ENCODE data around the gene BYSL.

Gene BYSL
- 3.4 reads per million, percentile 13 among the genes with 10 or more reads in this experiment for total RNA-seq

- DNase-seq, result peak; percentile 91
Measured at GRCh38 chr6:41920921-41921711, at the start of gene BYSL, which contains the start of gene MED20. TSS of gene BYSL (plus strand) at chr6:41921499. CDS start at chr6:41921563, 64 bp downstream. TSS of gene MED20 (minus strand) at chr6:41921139. CDS start at chr6:41921018, 121 bp downstream.

DNA sequence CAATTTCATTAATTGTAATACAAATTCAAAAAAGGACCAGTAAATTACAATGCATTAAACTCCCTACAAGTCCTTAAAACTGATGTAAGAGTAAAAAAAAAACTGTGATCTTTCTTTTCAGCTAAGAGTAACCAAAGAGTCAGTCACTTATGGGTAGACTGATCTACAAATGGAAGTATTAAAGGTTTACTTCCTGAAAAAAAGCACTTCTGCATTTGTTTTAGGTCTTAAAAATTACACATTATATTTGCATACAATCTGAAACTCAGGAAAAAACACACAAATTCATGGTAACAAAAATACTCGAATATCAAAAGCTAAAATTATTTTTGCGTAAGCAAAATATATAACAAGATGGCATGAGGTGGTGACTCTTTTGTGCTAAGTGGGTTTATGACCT lies 49.6 kb upstream of the BYSL start:
- no peak for DNase-seq

DNA sequence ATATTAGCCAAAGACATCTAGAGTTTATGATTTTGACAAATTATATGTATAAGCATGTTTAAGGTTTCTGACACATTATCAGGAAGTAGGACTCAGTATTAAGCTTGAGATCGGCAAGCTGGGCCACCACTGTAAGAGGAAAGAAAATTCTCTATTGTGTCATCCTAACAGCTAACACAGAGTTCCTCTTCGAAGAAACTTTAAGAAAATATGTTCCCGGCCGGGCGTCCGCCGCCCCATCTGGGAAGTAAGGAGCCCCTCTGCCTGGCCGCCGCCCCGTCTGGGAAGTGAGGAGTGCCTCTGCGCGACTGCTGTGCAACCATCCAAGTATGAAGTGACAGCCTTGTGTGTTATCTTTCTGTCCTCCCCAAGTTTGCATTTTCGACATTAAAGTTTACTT lies 49.2 kb upstream of the BYSL start:
- DNase-seq, result no peak

DNA sequence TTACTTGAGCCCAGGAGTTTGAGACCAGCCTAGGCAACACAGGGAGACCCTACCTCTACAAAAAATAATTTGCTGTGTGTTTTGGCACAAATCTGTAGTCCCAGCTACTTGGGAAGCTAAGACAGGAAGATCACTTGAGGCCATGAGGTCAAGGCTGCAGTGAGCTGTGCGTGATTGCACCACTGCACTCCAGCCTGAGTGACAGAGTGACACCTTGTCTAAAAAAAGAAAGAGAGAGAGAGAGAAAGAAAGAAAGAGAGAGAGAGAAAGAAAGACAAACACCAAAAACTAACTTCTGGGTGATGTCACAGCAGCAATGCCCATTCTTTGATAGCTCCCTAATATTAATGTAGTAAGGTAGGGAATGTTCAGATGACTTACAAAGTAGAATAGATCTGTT lies 46.6 kb upstream of the BYSL start:
- no peak for DNase-seq

DNA sequence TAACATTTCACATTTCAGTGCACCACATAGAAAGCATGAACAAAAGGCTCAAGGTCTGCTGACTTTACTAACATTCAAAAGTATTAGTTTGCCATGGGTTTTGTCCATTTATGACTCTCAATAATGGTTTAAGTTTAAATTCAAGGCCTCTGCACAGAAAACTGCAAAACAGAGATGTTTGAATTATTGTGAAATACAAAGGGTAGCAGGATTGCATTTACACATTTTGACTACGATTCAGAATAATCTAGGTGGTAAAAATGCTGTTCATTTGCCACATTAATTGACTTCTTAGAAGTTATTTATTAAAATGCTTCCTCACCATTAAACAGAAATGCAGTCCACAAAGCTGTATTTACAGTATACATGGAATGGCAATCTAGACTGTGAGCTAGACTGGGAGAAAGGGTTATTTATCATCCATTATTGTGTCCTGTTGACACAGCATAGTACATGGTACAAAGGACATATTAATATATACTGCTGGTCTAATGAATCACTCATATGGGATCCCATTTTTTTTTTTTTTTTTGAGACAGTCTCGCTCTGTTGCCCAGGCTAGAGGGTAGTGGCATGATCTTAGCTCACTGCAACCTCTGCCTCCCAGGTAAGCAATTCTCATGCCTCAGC lies 44.1 kb upstream of the BYSL start:
- DNase-seq, result no peak

DNA sequence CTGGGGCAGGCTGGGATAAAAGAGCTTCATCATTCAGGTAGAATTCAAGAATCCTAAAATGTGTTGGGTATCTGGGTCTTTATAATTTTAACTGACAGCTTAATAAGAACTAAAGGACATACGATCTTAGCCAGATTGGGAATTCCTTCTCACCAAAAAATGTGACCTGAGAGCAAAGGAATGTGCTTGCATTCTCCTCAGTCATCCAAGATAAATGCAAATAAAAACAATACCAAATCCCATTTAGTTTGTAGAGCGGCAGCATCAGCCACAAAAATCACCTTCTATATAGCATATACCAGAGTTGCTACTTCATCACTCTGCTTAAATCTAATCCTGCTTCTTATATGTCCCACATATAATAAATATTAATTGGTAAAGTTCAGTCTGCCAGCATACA lies 43.1 kb upstream of the BYSL start:
- DNase-seq, result no peak

DNA sequence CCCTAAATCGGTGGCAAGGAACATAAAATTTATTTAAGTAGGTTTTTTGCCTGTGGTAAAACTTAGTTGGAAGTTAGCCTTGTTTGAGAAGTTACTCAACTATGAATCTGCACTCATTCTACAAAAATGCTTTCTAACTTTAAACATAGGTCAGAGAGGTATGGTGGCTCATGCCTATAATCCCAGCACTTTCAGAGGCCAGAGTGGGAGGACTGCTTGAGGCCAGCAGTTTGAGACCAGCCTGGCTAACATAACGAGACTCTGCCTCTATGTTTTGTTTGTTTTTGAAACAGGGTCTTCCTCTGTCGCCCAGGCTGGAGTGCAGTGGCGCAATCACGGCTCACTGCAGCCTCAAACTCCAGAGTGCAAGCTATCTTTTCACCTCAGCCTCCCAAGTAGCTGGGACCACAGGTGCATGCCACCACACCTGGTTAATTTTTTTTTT lies 42.3 kb upstream of the BYSL start:
- no peak for DNase-seq

GRCh38 chr6:41881506-41881905 lies 39.8 kb upstream of the BYSL start:
- no peak for DNase-seq

DNA sequence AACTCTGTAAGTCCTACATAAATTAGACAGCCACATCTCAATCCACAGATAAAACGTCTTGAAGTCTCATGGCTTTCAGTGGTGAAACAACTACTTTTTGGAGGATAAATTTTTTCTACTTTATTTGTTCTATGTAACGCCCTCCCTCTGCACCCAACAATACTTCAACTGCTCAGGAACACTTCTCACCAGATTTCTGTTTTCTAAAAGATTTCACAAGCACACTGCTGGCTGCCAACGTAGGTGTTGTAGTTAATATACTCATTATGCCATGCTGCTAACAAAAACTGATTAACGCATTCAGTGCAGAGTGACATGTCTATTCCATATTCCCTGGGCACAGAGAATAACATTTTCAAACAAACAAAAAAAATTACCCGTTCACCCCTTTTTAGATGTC lies 36.3 kb upstream of the BYSL start:
- no peak for DNase-seq

GRCh38 chr6:41885930-41886329 lies 35.4 kb upstream of the BYSL start:
- no peak for DNase-seq

GRCh38 chr6:41887331-41887751 lies 34.0 kb upstream of the BYSL start:
- DNase-seq, result no peak

DNA sequence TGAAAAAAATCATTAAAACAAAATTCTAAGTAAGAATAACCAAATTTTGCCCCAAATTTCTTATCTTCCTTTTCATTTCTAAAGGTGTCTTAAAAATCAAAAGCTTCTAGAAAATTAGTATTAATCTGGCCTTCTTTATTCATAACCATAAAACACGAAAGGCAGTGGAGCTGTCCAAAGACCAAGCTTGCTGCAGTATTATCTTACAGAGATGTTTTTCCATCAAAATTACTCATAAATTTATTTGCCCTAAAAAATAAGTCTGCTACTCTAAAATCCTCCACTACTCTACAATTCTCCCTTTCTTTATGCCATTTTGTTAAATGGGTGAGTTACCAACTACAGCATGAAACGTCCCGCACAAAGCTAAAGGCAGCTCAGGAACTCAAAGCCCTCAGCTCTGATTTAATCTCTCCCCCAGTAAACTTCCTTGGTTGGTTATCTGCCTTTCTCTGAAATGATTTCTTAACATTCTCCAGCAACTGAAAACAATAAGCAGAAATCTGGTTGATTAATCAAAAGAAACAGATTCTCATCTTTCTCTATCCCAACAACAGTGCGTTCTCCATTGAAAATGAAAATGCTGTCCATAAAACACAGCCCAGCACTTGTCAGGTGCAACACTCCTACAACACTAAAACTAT lies 28.3 kb upstream of the BYSL start:
- DNase-seq, result no peak

GRCh38 chr6:41894366-41895299 lies 26.7 kb upstream of the BYSL start:
- DNase-seq, result no peak

GRCh38 chr6:41895300-41896233 lies 25.7 kb upstream of the BYSL start, which contains the start of gene USP49:
TSS of gene USP49 (minus strand) at chr6:41895375. CDS start at chr6:41806983, 88,392 bp downstream.
- DNase-seq, result peak; percentile 87

DNA sequence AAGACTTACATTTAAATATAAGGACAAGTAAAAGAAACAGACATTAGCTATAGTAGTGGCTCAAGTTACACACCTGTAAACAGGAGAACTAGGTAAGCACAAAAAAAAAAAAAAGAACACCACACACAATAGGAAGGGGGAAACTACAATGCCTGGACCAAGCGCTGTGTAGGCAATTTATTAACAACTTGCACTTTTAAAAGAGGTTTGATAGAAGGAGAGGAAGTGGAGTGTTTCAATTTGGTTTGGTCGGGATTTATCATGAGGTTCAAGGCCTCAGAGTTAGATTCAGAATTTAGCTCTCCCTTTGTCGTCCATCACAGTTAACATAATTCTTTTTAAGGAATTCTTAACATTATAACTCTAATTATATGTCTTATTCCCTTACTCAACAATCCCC lies 25.0 kb upstream of the BYSL start:
- DNase-seq, result no peak

DNA sequence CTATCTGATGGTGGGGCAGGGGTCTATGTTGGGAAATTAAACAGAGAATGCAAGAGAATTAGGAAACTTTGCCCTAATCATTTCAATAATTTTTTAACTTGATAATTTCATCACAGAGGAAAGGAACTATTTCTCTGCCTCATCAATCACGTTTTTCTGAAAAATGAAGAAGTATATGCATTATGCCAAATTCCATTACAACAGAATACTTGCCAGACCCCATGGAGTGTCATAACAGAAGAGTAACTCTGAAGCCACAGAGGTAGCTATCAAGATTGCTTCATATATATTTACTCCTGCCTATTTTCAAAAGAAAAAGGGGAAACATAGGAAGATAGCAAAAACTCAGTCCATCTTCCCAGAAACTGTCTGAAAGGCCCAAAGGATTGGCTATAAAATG lies 20.4 kb upstream of the BYSL start:
- DNase-seq, result no peak

DNA sequence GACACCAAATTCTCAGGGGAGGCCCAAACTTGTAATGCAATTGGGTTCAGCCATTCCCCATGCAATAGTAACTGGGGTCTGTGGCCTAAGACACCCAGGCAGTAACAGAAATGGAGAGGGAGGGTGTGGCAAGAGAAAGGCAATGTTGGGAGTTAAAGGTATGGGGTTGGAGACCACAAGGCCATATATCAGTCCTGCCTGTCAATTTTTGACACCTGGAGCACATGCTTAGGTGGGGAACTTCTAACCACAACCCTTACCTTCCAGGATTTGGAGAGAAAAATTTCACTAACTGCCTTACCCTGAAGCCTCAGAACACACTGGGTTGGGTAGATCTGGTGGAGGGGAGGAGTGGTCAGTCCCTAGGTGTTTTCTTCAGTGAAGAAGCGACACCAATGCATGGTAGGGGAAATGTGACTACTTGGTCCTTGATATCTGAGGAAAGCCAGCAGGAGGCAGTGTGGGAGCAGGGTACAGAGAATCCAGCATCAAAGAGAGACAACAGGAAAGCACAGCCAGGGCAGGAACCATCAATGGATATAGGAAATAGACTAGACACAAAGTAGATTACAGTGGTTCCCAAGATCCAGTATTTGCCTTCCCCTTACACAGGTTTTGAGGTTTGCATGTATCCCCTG lies 19.3 kb upstream of the BYSL start:
- DNase-seq, result peak; percentile 42

- DNase-seq, result no peak
Measured at GRCh38 chr6:41909727-41910126, 11.6 kb upstream of the BYSL start.

GRCh38 chr6:41914343-41914742 lies 7.0 kb upstream of the BYSL start:
- no peak for DNase-seq

- no peak for DNase-seq
Measured at GRCh38 chr6:41914869-41915530, 6.3 kb upstream of the BYSL start.
